OCI-LY7 (cell line): ENCODE results near the gene COL23A1. TPM values are rescaled to one million over a fixed set of nuclear protein-coding genes. Genes with fewer than 3 reads are reported as not detected.

Experiments used
- BruUV-seq: library from RNA; stranded (reverse); fragments of 400-500 nt; replicated peaks from 2 replicates; lab custom pipeline; 2021; lab: Mats Ljungman, UMichigan
- CTCF ChIA-PET: fragments of 300-600 bp; sonication (Branson Sonifier 250); formaldehyde crosslinking; loops from one replicate; lab custom pipeline; 2022; ENCODE audit warnings: antibody characterized with exemption; ENCODE audit not compliant: unreplicated experiment; lab: Charles Lee
- POLR2A ChIA-PET: fragments of 300-600 bp; sonication (Branson Sonifier 250); formaldehyde crosslinking; loops from one replicate; lab custom pipeline; 2022; ENCODE audit warnings: antibody characterized with exemption; lab: Charles Lee
- DNase-seq: peaks from one replicate; pipeline ENCODE4 v3.0.0-alpha.2; 2015; ENCODE audit warnings: low spot score
- H2AFZ ChIP-seq: fragments of 200-600 bp; sonication (generic), shearing (Covaris generic); 2 replicates; pipeline ENCODE4 v1.6.1; 2014; ENCODE audit warnings: mild to moderate bottlenecking, antibody characterized with exemption, low read length, moderate library complexity
- H3K27ac ChIP-seq: fragments of 200-600 bp; sonication (generic); 2 replicates; pipeline ENCODE4 v1.5.1; 2014; ENCODE audit warnings: mixed run types, low read depth, mild to moderate bottlenecking, moderate library complexity, low read length, inconsistent platforms; ENCODE audit not compliant: poor library complexity, severe bottlenecking
- H3K36me3 ChIP-seq: fragments of 200-600 bp; sonication (generic); 2 replicates; pipeline ENCODE4 v1.6.1; 2014; ENCODE audit warnings: mild to moderate bottlenecking, antibody characterized with exemption, low read length, moderate library complexity, mixed read lengths; ENCODE audit not compliant: insufficient read depth
- H3K4me1 ChIP-seq: fragments of 200-600 bp; sonication (generic); 2 replicates; pipeline ENCODE4 v1.5.1; 2014; ENCODE audit warnings: mild to moderate bottlenecking, low read length; ENCODE audit not compliant: insufficient read depth, poor library complexity, severe bottlenecking
- H3K4me2 ChIP-seq: fragments of 200-600 bp; sonication (generic); 2 replicates; pipeline ENCODE4 v1.6.1; 2014; ENCODE audit warnings: mild to moderate bottlenecking, low read length
- H3K4me3 ChIP-seq: fragments of 200-600 bp; sonication (generic); 2 replicates; pipeline ENCODE4 v1.5.1; 2014; ENCODE audit warnings: mild to moderate bottlenecking, low read depth, low read length; ENCODE audit not compliant: poor library complexity, severe bottlenecking
- H3K79me2 ChIP-seq: fragments of 200-600 bp; sonication (generic); 2 replicates; pipeline ENCODE4 v1.6.1; 2016; ENCODE audit warnings: low read depth, mild to moderate bottlenecking, low read length, moderate library complexity, mixed read lengths; ENCODE audit not compliant: insufficient read depth
- H3K9me2 ChIP-seq: fragments of 200-600 bp; sonication (generic); 2 replicates; pipeline ENCODE4 v1.6.1; 2016; ENCODE audit warnings: mild to moderate bottlenecking, low read length, mixed read lengths; ENCODE audit not compliant: insufficient read depth
- H3K9me3 ChIP-seq: fragments of 200-600 bp; sonication (generic); 2 replicates; pipeline ENCODE4 v1.6.1; 2014; ENCODE audit warnings: mild to moderate bottlenecking, mixed run types, low read length, mixed read lengths
- H4K20me1 ChIP-seq: fragments of 200-600 bp; sonication (generic); 2 replicates; pipeline ENCODE4 v1.6.1; 2014; ENCODE audit warnings: mild to moderate bottlenecking, antibody characterized with exemption, low read length, moderate library complexity, mixed read lengths; ENCODE audit not compliant: insufficient read depth
- CTCF ChIP-seq: fragments of 200-600 bp; sonication (generic); conservative IDR thresholded peaks from 2 replicates; pipeline ENCODE4 v1.5.1; 2014; ENCODE audit warnings: mild to moderate bottlenecking, antibody characterized with exemption, low read length, moderate library complexity, mixed read lengths
- EZH2phosphoT487 ChIP-seq: fragments of 200-600 bp; sonication (generic); IDR thresholded peaks from 2 replicates; pipeline ENCODE4 v1.6.1; 2018; ENCODE audit warnings: low read depth, borderline replicate concordance, mild to moderate bottlenecking, mixed run types, antibody characterized with exemption, low read length, moderate library complexity, mixed read lengths
- intact Hi-C: fragments of 100-400 bp; cut with micrococcal nuclease; formaldehyde crosslinking; loops from one replicate; pipeline ENCODE4 v1.10.0; 2022; ENCODE audit not compliant: unreplicated experiment
- total RNA-seq, 2 experiments: library from RNA; depleted of rRNA in 1 of 2; stranded (reverse); fragments of >200 nt in 1 of 2; shearing (Covaris generic) in 1 of 2; gene quantifications; 2 replicates each; pipeline ENCODE4 v1.2.3, GENCODE V29; 2014 to 2022

The COL23A1 gene
- total RNA-seq, 2 experiments from 2014 or later: 0.53 TPM; not detected in 1

- no peaks in the 10 kb centered on the region for H3K4me1 ChIP-seq
- no peaks in the 10 kb centered on the region for H3K9me3 ChIP-seq
- no TSS peak for BruUV-seq
- no peaks in the 10 kb centered on the region for H3K79me2 ChIP-seq
- intact Hi-C loops: no loop called here
- TF ChIP-seq EZH2phosphoT487 (no peak), CTCF (no peak)
- no peak overlapping the region for H3K4me3 ChIP-seq
- ChIA-PET CTCF (no interaction called here), POLR2A (no interaction called here)
- H3K27ac ChIP-seq: no peak overlapping the region
- no peak for DNase-seq
- H3K4me2 ChIP-seq: no peak overlapping the region
- H4K20me1 ChIP-seq: no peaks in the 10 kb centered on the region
- no peaks in the 10 kb centered on the region for H3K36me3 ChIP-seq
- H2AFZ ChIP-seq: no peak overlapping the region
- H3K9me2 ChIP-seq: no peaks in the 10 kb centered on the region
Measured at GRCh38 chr5:178418031-178418430, 172.2 kb downstream of the COL23A1 start.

DNA sequence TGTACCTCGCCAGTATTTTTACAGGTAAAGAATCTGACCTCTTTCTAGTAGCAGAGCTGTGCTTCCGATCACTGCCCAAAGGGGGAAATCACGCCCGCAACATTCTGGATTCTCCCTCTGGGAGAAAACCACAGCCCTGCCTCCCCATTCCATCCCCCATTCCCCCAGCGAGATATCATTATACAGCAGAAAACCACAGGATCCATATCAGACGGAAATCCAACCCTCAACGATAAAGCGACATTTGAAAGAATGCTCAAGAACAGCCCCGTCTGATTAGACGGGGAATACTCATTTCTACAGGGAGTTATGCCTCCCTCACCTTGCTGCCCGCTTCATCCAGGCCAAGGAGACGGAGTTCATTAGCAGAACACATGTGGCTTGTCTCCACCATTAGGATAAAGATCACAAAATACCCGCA is 172.8 kb downstream of the COL23A1 start:
- Histone ChIP-seq H4K20me1 (no peaks in the 10 kb centered on the region), H3K9me3 (no peaks in the 10 kb centered on the region), H3K4me3 (no peak overlapping the region), H3K9me2 (no peaks in the 10 kb centered on the region), H3K4me2 (no peak overlapping the region), H3K79me2 (no peaks in the 10 kb centered on the region), H3K27ac (no peak overlapping the region), H2AFZ (no peak overlapping the region), H3K36me3 (no peaks in the 10 kb centered on the region), H3K4me1 (no peaks in the 10 kb centered on the region)
- DNase-seq: no peak
- ChIA-PET POLR2A (no interaction called here), CTCF (no interaction called here)
- no TSS peak for BruUV-seq
- intact Hi-C loops: no loop called here
- no peak for TF ChIP-seq CTCF
- no peak for TF ChIP-seq EZH2phosphoT487

GRCh38 chr5:178416919-178417318 is 173.3 kb downstream of the COL23A1 start:
- TF ChIP-seq CTCF: no peak
- no peak for TF ChIP-seq EZH2phosphoT487

More at GRCh38 chr5:178416919-178417318, 173.3 kb downstream of the COL23A1 start:
- POLR2A ChIA-PET: no interaction called here
- intact Hi-C loops: no loop called here
- Histone ChIP-seq H2AFZ (no peak overlapping the region), H4K20me1 (no peaks in the 10 kb centered on the region), H3K9me3 (no peaks in the 10 kb centered on the region), H3K4me2 (no peak overlapping the region), H3K27ac (no peak overlapping the region), H3K4me1 (no peaks in the 10 kb centered on the region), H3K9me2 (no peaks in the 10 kb centered on the region), H3K79me2 (no peaks in the 10 kb centered on the region), H3K36me3 (no peaks in the 10 kb centered on the region), H3K4me3 (no peak overlapping the region)
- DNase-seq: no peak
- no TSS peak for BruUV-seq
- CTCF ChIA-PET: no interaction called here
